Activated CD8-positive, alpha-beta memory T cell treated with anti-CD3 and anti-CD28 coated beads, Interleukin-2, amount 50 U/mL, for 4 hours (primary cell): Measurements from ENCODE around the gene B4GALT6.

Experiments
- DNase-seq: peaks from one replicate; pipeline ENCODE4 v3.0.0-alpha.2; 2020

Gene B4GALT6

GRCh38 chr18:31686986-31687928, 2.9 kb upstream of the B4GALT6 start:
- no peak for DNase-seq

GRCh38 chr18:31686572-31686971, 2.2 kb upstream of the B4GALT6 start:
- DNase-seq, result no peak

GRCh38 chr18:31685097-31686082, 1.0 kb upstream of the B4GALT6 start:
- DNase-seq, result no peak

GRCh38 chr18:31683968-31684278, 458 bp downstream of the B4GALT6 start:
- DNase-seq, result no peak

GRCh38 chr18:31683106-31683505, 1.3 kb downstream of the B4GALT6 start:
- no peak for DNase-seq

- no peak for DNase-seq
Observed at GRCh38 chr18:31680831-31681568, 3.4 kb downstream of the B4GALT6 start.

GRCh38 chr18:31680433-31680811, 4.0 kb downstream of the B4GALT6 start:
- no peak for DNase-seq

GRCh38 chr18:31679791-31680432, 4.5 kb downstream of the B4GALT6 start:
- no peak for DNase-seq

GRCh38 chr18:31679133-31679742, 5.1 kb downstream of the B4GALT6 start:
- DNase-seq, result no peak

- DNase-seq, result no peak
Observed at GRCh38 chr18:31678425-31678824, 6.0 kb downstream of the B4GALT6 start.

GRCh38 chr18:31677592-31677991, 6.8 kb downstream of the B4GALT6 start:
- no peak for DNase-seq

GRCh38 chr18:31675404-31675803, 9.0 kb downstream of the B4GALT6 start:
- DNase-seq, result no peak

GRCh38 chr18:31672628-31673135, 11.7 kb downstream of the B4GALT6 start:
- DNase-seq, result no peak

- no peak for DNase-seq
Observed at GRCh38 chr18:31671951-31672350, 12.4 kb downstream of the B4GALT6 start.

GRCh38 chr18:31669541-31669940, 14.8 kb downstream of the B4GALT6 start:
- no peak for DNase-seq

- DNase-seq, result no peak
Observed at GRCh38 chr18:31667185-31667584, 17.2 kb downstream of the B4GALT6 start.

- no peak for DNase-seq
Observed at GRCh38 chr18:31666055-31666454, 18.3 kb downstream of the B4GALT6 start.

- DNase-seq, result no peak
Observed at GRCh38 chr18:31664101-31664500, 20.3 kb downstream of the B4GALT6 start.

GRCh38 chr18:31661965-31662364, 22.4 kb downstream of the B4GALT6 start:
- no peak for DNase-seq

- no peak for DNase-seq
Observed at GRCh38 chr18:31660763-31661162, 23.6 kb downstream of the B4GALT6 start.

GRCh38 chr18:31659576-31660177, 24.7 kb downstream of the B4GALT6 start:
- DNase-seq, result no peak
